Progenitor cell of endocrine pancreas (in vitro differentiated cells): Measurements from ENCODE around the gene RBM47. TPM values are rescaled to one million over a fixed set of nuclear protein-coding genes. Genes with fewer than 3 reads are reported as not detected.

Experiments
- DNase-seq: peaks from one replicate; pipeline ENCODE4 v3.0.0; 2021; ENCODE audit warnings: low spot score; ENCODE audit not compliant: unreplicated experiment
- H3K27ac Mint-ChIP-seq: 2 replicates; pipeline ENCODE4 v1.8.0; 2021; ENCODE audit warnings: mild to moderate bottlenecking, moderate library complexity, mixed read lengths
- H3K27me3 Mint-ChIP-seq: 2 replicates; pipeline ENCODE4 v1.8.0; 2021; ENCODE audit warnings: mixed read lengths
- H3K36me3 Mint-ChIP-seq: 2 replicates; pipeline ENCODE4 v1.8.0; 2022; ENCODE audit warnings: mixed read lengths; ENCODE audit not compliant: insufficient read depth
- H3K4me1 Mint-ChIP-seq: 2 replicates; pipeline ENCODE4 v1.8.0; 2021; ENCODE audit warnings: low read depth, mixed read lengths
- H3K4me3 Mint-ChIP-seq: 2 replicates; pipeline ENCODE4 v1.8.0; 2021; ENCODE audit warnings: low read depth, mild to moderate bottlenecking, moderate library complexity, mixed read lengths
- H3K9me3 Mint-ChIP-seq: 2 replicates; pipeline ENCODE4 v1.8.0; 2021; ENCODE audit warnings: low read depth, mixed read lengths
- CTCF ChIP-seq: fragments of 200-600 bp; sonication (generic); IDR thresholded peaks from one replicate; pipeline ENCODE4 v1.5.0; 2021; ENCODE audit warnings: antibody characterized with exemption, mild to moderate bottlenecking; ENCODE audit not compliant: unreplicated experiment
- total RNA-seq: library from RNA; stranded (reverse); gene quantifications from 2 replicates; pipeline ENCODE4 v1.2.1, GENCODE V29; 2021

Gene RBM47
- total RNA-seq, 1 donor from 2014 or later, result 64.8 TPM

GRCh38 chr4:40614031-40614430, 15.6 kb downstream of the RBM47 start:
- Mint-ChIP-seq H3K4me1 (peaks cover 7% of the 10 kb centered on the region), H3K27ac (no peak overlapping the region), H3K4me3 (no peak overlapping the region), H3K27me3 (no peaks in the 10 kb centered on the region), H3K36me3 (peaks cover 23% of the 10 kb centered on the region), H3K9me3 (peaks cover 12% of the 10 kb centered on the region)
- DNase-seq, result no peak
- TF ChIP-seq CTCF, result no peak

GRCh38 chr4:40613456-40613855, 16.2 kb downstream of the RBM47 start:
- peaks cover 23% of the 10 kb centered on the region for H3K36me3 Mint-ChIP-seq
- H3K4me3 Mint-ChIP-seq, result no peak overlapping the region
- H3K27ac Mint-ChIP-seq, result no peak overlapping the region
- DNase-seq, result no peak
- H3K27me3 Mint-ChIP-seq, result no peaks in the 10 kb centered on the region
- H3K4me1 Mint-ChIP-seq, result peaks cover 4% of the 10 kb centered on the region
- H3K9me3 Mint-ChIP-seq, result peaks cover 12% of the 10 kb centered on the region
- TF ChIP-seq CTCF, result no peak

- H3K27ac Mint-ChIP-seq, result no peak overlapping the region
- no peak for TF ChIP-seq CTCF
- peaks cover 12% of the 10 kb centered on the region for H3K9me3 Mint-ChIP-seq
- H3K4me3 Mint-ChIP-seq, result no peak overlapping the region
- DNase-seq, result no peak
- peaks cover 23% of the 10 kb centered on the region for H3K36me3 Mint-ChIP-seq
- H3K27me3 Mint-ChIP-seq, result no peaks in the 10 kb centered on the region
- H3K4me1 Mint-ChIP-seq, result peaks cover 4% of the 10 kb centered on the region
Observed at GRCh38 chr4:40612831-40613230, 16.8 kb downstream of the RBM47 start.

- Mint-ChIP-seq H3K27me3 (no peaks in the 10 kb centered on the region), H3K9me3 (peaks cover 12% of the 10 kb centered on the region), H3K27ac (no peak overlapping the region), H3K4me1 (peaks cover 4% of the 10 kb centered on the region), H3K36me3 (peaks cover 23% of the 10 kb centered on the region), H3K4me3 (no peak overlapping the region)
- no peak for DNase-seq
- no peak for TF ChIP-seq CTCF
Observed at GRCh38 chr4:40612283-40612682, 17.4 kb downstream of the RBM47 start.

GRCh38 chr4:40608628-40609027, 21.0 kb downstream of the RBM47 start:
- Mint-ChIP-seq H3K27ac (no peak overlapping the region), H3K9me3 (peaks cover 8% of the 10 kb centered on the region), H3K4me1 (peaks cover 5% of the 10 kb centered on the region), H3K27me3 (no peaks in the 10 kb centered on the region), H3K36me3 (peaks cover 19% of the 10 kb centered on the region), H3K4me3 (no peak overlapping the region)
- no peak for DNase-seq
- TF ChIP-seq CTCF, result no peak
